Endothelial cell of hepatic sinusoid (primary cell): ENCODE data around the gene ITIH3.

ENCODE experiments used
- in situ Hi-C: cut with HindIII; loops from 2 replicates; pipeline ENCODE4 v1.10.0; 2017; ENCODE audit warnings: low sequenced_read_pairs

ITIH3 gene

GRCh38 chr3:52819936-52820335 is 25.3 kb downstream of the ITIH3 start:
- in situ Hi-C loops, result no loop called here

DNA sequence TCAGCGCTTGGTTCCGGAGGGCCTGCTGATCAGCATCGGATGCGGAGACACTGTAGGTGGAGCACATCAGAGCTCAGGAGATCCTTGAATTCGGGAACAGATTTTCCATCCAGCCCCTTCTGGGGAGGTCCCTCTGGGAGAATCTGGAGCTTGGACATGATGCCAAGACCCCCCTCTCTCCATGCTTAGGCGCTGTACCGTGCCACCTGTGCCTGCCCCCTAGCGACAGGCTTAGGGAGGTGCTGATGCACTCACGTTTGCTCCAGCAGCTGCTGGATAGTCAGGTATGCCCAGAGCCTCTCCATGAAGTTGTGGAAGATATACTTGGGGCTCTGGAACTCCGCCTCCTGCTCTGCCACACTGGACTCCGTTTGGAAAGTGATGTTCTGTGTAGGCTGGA is 26.1 kb downstream of the ITIH3 start:
- in situ Hi-C loops, result no loop called here

GRCh38 chr3:52822363-52822762 is 27.8 kb downstream of the ITIH3 start:
- in situ Hi-C loops, result no loop called here

- in situ Hi-C loops, result no loop called here
Observed at GRCh38 chr3:52824037-52824436, 29.4 kb downstream of the ITIH3 start.

GRCh38 chr3:52827441-52827840 is 32.8 kb downstream of the ITIH3 start:
- in situ Hi-C loops, result no loop called here

- in situ Hi-C loops, result no loop called here
Observed at GRCh38 chr3:52827866-52828376, 33.3 kb downstream of the ITIH3 start.

DNA sequence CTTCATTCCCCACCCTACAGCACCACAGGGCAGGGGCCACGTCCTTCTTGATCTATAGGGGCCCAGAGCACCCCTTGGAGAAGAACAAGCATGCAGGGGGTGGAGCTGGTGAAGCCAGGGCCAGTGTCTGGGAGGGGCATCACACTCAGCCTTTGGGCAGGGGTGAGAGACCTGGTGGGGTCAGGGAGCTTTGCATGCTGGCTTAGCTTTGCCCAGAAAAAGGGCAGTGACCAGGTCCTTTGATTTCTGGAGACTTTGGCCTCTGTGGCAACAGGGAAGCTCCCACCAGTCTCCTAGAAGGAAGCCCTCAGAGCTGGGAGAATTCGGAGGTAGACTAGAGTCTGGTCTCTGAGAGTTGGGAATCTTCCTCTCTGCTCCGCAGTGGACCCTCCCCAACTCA is 34.9 kb downstream of the ITIH3 start:
- in situ Hi-C loops, result no loop called here

- in situ Hi-C loops, result no loop called here
Observed at GRCh38 chr3:52829906-52830463, 35.4 kb downstream of the ITIH3 start.

DNA sequence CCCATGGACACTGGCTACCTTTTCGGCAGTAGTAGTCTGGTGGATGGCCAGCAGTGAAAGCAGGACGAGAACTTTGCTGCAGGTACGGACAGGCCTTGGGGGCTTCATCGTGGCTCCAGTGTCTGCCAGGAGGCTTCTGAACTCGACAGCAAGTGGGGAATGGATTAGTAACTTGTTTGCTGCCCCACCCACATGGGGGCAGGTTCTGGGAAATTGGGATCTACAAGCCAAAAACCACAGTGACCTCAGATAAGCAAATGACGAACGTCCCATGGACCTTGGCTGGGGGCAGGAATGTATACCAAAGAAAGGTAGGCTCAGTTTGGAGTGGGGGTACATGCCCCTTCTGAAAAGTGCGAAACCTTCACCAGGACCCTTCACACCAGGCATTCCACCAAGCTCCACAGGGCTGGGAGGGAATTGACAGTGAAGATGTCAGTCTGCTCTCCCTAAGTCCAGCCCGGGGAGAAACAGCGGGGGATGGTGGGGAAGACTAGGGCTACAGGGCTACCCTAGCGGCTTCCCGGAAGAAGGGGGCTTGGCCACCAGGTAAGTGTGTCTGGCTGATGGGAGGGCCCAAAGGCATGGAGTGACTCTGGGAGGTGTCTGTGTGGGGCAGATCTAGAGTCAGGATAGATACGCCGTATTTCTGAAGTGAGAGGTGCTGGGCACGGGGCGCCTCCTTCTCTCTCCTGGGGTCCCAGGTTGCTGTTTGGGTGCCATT is 36.1 kb downstream of the ITIH3 start, which contains the start of gene ITIH4:
TSS of gene ITIH4 (minus strand) at position 138 of the 724 bp plus-strand sequence. CDS start at position 108, 30 bp downstream.
- in situ Hi-C loops, result no loop called here

GRCh38 chr3:52831500-52832301 is 37.1 kb downstream of the ITIH3 start:
- in situ Hi-C loops, result no loop called here

- in situ Hi-C loops, result no loop called here
Observed at GRCh38 chr3:52833202-52833601, 38.6 kb downstream of the ITIH3 start.

- in situ Hi-C loops, result loop anchor here (5.0 kb wide), 3 partner anchors 53 to 98 kb away; partner anchors contain the start of gene STIMATE
Observed at GRCh38 chr3:52834871-52835501, 40.4 kb downstream of the ITIH3 start, which contains the start of gene MUSTN1. Gene MUSTN1, minus strand, starts transcription at chr3:52835019. Its CDS starts 71 bp downstream, at chr3:52834948.

GRCh38 chr3:52835766-52836470 is 41.3 kb downstream of the ITIH3 start:
- in situ Hi-C loops, result loop anchor here (5.0 kb wide), 3 partner anchors 54 to 99 kb away; partner anchors contain the start of gene STIMATE

- in situ Hi-C loops, result loop anchor here (5.0 kb wide), 3 partner anchors 54 to 99 kb away; partner anchors contain the start of gene STIMATE
Observed at GRCh38 chr3:52836471-52836845, 41.9 kb downstream of the ITIH3 start.

GRCh38 chr3:52836986-52837385 is 42.4 kb downstream of the ITIH3 start:
- in situ Hi-C loops, result loop anchor here (5.0 kb wide), 3 partner anchors 55 to 100 kb away; partner anchors contain the start of gene STIMATE

- in situ Hi-C loops, result loop anchor here (5.0 kb wide), 3 partner anchors 56 to 101 kb away; partner anchors contain the start of gene STIMATE
Observed at GRCh38 chr3:52838561-52839267, 44.1 kb downstream of the ITIH3 start.

DNA sequence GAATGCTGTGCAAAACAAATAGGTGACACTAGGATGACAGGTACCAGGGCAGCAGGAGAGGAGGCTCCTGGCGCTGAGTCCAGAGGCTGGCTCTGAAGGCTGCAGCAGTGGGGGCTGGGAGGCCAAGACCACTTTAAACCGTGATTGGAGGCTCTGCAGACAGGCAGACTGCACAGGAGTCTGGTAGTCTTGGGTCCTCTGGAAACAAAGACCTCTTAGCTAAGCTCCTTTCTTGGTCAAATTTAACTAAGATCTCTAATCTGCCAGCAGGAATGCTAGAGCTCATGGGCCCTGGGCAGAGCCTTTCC is 44.6 kb downstream of the ITIH3 start:
- in situ Hi-C loops, result loop anchor here (5.0 kb wide), 3 partner anchors 57 to 102 kb away; partner anchors contain the start of gene STIMATE

- in situ Hi-C loops, result loop anchor here (5.0 kb wide), 3 partner anchors 57 to 103 kb away; partner anchors contain the start of gene STIMATE
Observed at GRCh38 chr3:52839892-52840545, 45.4 kb downstream of the ITIH3 start.
